ENCODE data around the gene TCF12. TPM values are rescaled to one million over a fixed set of nuclear protein-coding genes. Genes with fewer than 3 reads are reported as not detected.

Gene TCF12
- total and polyA plus RNA-seq, 2 donors (not counting 3 experiments of a cell fraction or from before 2014, with no cell fraction given) = 72.1 to 133 TPM

DNA sequence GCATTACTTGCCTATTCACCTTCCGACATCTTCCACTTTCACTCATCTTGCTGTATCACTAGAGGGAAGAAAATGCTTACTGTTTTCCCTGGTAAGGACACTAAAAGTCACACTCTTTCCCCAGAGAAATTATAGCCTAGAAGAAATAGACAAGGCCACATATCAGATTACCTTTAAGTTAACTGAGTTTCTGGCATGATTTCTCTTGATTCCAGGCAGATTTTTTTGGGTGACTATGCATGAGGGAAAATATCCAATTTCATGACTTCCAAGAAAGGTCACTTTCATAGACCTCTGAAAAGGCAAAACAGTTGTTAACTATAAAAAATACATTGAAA is 30.3 kb downstream of the TCF12 start:
- no peak overlapping the region for H3K9ac ChIP-seq (replicated peaks; ENCODE audit: extremely low read depth, insufficient read depth, low read length)
- no peaks in the 10 kb centered on the region for H3K27me3 ChIP-seq (ENCODE audit: control insufficient read depth in 2 of 2, insufficient read depth in 2 of 2, low read length in 2 of 2)
- H3K4me3 ChIP-seq (replicated peaks in 1 of 3; ENCODE audit: insufficient read depth in 1 of 3, low read depth in 1 of 3, low read length in 3 of 3) = no peak overlapping the region
- no peak for DNase-seq (ENCODE audit: low read depth, low spot score)
- no peaks in the 10 kb centered on the region for H3K9me1 ChIP-seq (replicated peaks; ENCODE audit: control insufficient read depth, extremely low read depth, insufficient read depth, low read length)
- intact Hi-C loops (cut with micrococcal nuclease) = no loop called here
- ChIA-PET CTCF (interaction anchor here (1.2 to 2.0 kb wide), 3 partner anchors 10 to 264 kb away, joined by 3 to 8 read pairs (median 5); no protein-coding TSS in a partner anchor), POLR2A (no interaction called here)
- H3K79me2 ChIP-seq (ENCODE audit: control insufficient read depth, insufficient read depth, low read length) = peaks cover 98% of the 10 kb centered on the region
- TF ChIP-seq FOS (IDR thresholded peaks at IDR 0.05; ENCODE audit: borderline replicate concordance, insufficient read depth, low read length) = no peak
- TF ChIP-seq, protein P1, sequence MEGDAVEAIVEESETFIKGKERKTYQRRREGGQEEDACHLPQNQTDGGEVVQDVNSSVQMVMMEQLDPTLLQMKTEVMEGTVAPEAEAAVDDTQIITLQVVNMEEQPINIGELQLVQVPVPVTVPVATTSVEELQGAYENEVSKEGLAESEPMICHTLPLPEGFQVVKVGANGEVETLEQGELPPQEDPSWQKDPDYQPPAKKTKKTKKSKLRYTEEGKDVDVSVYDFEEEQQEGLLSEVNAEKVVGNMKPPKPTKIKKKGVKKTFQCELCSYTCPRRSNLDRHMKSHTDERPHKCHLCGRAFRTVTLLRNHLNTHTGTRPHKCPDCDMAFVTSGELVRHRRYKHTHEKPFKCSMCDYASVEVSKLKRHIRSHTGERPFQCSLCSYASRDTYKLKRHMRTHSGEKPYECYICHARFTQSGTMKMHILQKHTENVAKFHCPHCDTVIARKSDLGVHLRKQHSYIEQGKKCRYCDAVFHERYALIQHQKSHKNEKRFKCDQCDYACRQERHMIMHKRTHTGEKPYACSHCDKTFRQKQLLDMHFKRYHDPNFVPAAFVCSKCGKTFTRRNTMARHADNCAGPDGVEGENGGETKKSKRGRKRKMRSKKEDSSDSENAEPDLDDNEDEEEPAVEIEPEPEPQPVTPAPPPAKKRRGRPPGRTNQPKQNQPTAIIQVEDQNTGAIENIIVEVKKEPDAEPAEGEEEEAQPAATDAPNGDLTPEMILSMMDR (IDR thresholded peaks at IDR 0.05; ENCODE audit: extremely low read depth in 1 of 2, insufficient read depth in 1 of 2, low read depth in 1 of 2, low read length in 2 of 2) = no peak
- no peak for TF ChIP-seq POLR2AphosphoS5 (IDR thresholded peaks at IDR 0.05; ENCODE audit: insufficient read depth, low read depth, low read length)
- no peak for TF ChIP-seq GATA2 (IDR thresholded peaks at IDR 0.05; ENCODE audit: insufficient read depth, insufficient read length, low read depth, low read length)
- no peak for TF ChIP-seq EZH2 (IDR thresholded peaks at IDR 0.05; ENCODE audit: borderline replicate concordance, low read depth, low read length, severe bottlenecking)
- TF ChIP-seq, protein P2, sequence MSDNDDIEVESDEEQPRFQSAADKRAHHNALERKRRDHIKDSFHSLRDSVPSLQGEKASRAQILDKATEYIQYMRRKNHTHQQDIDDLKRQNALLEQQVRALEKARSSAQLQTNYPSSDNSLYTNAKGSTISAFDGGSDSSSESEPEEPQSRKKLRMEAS (IDR thresholded peaks at IDR 0.05; ENCODE audit: insufficient read depth, insufficient read length) = no peak
- TF ChIP-seq POLR2A (IDR thresholded peaks at IDR 0.05; ENCODE audit: low read depth, low read length) = no peak
- no peak overlapping the region for H2AFZ ChIP-seq (ENCODE audit: low read depth, low read length)
- no peaks in the 10 kb centered on the region for H3K9me3 ChIP-seq (replicated peaks; ENCODE audit: control insufficient read depth, insufficient read depth, low read length)
- FAIRE-seq = no peak
- no peak overlapping the region for H3K27ac ChIP-seq (ENCODE audit: insufficient read depth, low read depth, low read length)
- BruUV-seq (replicated peaks) = no TSS peak
- H3K4me1 ChIP-seq (ENCODE audit: control insufficient read depth, extremely low read depth, insufficient read depth, low read length) = no peaks in the 10 kb centered on the region
- no peak overlapping the region for H3K4me2 ChIP-seq (ENCODE audit: insufficient read depth, low read length)
- peaks cover 25% of the 10 kb centered on the region for H4K20me1 ChIP-seq (replicated peaks; ENCODE audit: control insufficient read depth, extremely low read depth, insufficient read depth, low read length)
- dilution Hi-C loops (cut with MboI; ENCODE audit: extremely low pct_ligation_motif_present, low sequenced_read_pairs) = no loop called here
- peaks cover 0 to 2% of the 10 kb centered on the region in 2 experiments for H3K36me3 ChIP-seq (ENCODE audit: control insufficient read depth in 2 of 2, extremely low read depth in 1 of 2, insufficient read depth in 2 of 2, low read length in 2 of 2)
